Esophagus squamous epithelium (tissue), 5 donors: ENCODE data around the gene SYTL2. TPM values are rescaled to one million over a fixed set of nuclear protein-coding genes. Genes with fewer than 3 reads are reported as not detected.

Source experiments
- DNase-seq: peaks from one replicate; lab custom pipeline; 2025; lab: John Stamatoyannopoulos, UW
- H3K27ac ChIP-seq, 4 donors: fragments of 200-600 bp; sonication (generic); one replicate each; pipeline ENCODE4 v1.5.1; 2016 to 2019; ENCODE audit warnings: mild to moderate bottlenecking in 1 of 4
- H3K27me3 ChIP-seq, 4 donors: fragments of 200-600 bp; sonication (generic); 1 replicate in 3 of 4; 2 replicates in 1 of 4; pipeline versions ENCODE4 v1.5.1 to v1.6.0; 2017 to 2021; ENCODE audit warnings: antibody characterized with exemption in 1 of 4
- H3K36me3 ChIP-seq, 3 donors: fragments of 200-600 bp; sonication (generic); one replicate each; pipeline ENCODE4 v1.5.1; 2016 to 2019
- H3K4me1 ChIP-seq, 3 donors: fragments of 200-600 bp; sonication (generic); one replicate each; pipeline ENCODE4 v1.5.1; 2017 to 2019
- H3K4me3 ChIP-seq, 4 donors: fragments of 200-600 bp; sonication (generic); 1 replicate in 3 of 4; 2 replicates in 1 of 4; pipeline ENCODE4 v1.5.1; 2016 to 2019; ENCODE audit warnings: mild to moderate bottlenecking in 2 of 4, moderate library complexity in 1 of 4
- H3K9me3 ChIP-seq, 3 donors: fragments of 200-600 bp; sonication (generic); one replicate each; pipeline ENCODE4 v1.5.1; 2016 to 2019
- POLR2A ChIP-seq, 4 donors: fragments of 450-650 bp; IDR thresholded peaks; one replicate each; pipeline ENCODE4 v1.6.1; 2017; ENCODE audit warnings: antibody characterized with exemption in 4 of 4, mild to moderate bottlenecking in 4 of 4, moderate library complexity in 3 of 4
- WGBS, 2 donors: methylation state at CpG; one replicate each; pipeline ENCODE4 v1.1.5; 2018; 5-methylcytosine and 5-hydroxymethylcytosine counted together
- intact Hi-C: fragments of 100-400 bp; cut with DNase I; formaldehyde crosslinking; loops from one replicate; pipeline ENCODE4 v1.15.0; 2022
- total RNA-seq, 4 donors: library from RNA; depleted of rRNA; stranded (reverse); fragments of >200 nt; gene quantifications; one replicate each; pipeline ENCODE4 v1.1.0, GENCODE V29; 2016
- TF ChIP-seq, protein P1 (sequence below), 6 experiments: fragments of 450-650 bp in 4 of 6; fragments of 200-600 bp in 2 of 6; sonication (generic) in 2 of 6; IDR thresholded peaks; one replicate each; pipeline ENCODE4 v1.5.1; 2016 to 2019; ENCODE audit warnings: antibody characterized with exemption in 6 of 6, mild to moderate bottlenecking in 4 of 6, moderate library complexity in 4 of 6
- donor health status: DM: yes; HTN: yes; CAD: no.

Gene SYTL2
- total RNA-seq, 4 donors from 2014 or later = 8.8 to 16.0 (median 9.2) TPM

DNA sequence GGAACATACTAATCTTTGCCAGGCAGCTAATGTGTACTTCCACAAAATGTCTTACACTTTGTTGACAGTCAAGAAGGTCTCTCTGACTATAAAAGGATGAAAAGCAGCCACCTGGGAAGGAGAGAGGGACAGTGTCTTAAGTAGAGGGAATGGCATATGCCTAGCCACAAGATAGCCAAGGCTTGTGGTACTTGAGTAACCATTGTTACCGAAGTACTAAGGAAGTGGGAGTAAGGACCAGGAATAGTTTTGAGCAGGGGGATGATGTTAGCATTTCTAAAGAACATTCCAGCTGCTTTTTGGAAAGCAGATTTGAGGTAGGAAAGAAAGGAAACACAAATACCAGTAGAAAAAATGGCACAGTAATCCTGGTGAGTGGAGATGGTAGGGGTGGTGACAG lies 159.8 kb downstream of the SYTL2 start:
- WGBS, 2 donors = 84 to 95% methylated on average over 1 of the region's 1 CpG
- H3K9me3 ChIP-seq = no peaks in the 10 kb centered on the region
- TF ChIP-seq, protein P1, sequence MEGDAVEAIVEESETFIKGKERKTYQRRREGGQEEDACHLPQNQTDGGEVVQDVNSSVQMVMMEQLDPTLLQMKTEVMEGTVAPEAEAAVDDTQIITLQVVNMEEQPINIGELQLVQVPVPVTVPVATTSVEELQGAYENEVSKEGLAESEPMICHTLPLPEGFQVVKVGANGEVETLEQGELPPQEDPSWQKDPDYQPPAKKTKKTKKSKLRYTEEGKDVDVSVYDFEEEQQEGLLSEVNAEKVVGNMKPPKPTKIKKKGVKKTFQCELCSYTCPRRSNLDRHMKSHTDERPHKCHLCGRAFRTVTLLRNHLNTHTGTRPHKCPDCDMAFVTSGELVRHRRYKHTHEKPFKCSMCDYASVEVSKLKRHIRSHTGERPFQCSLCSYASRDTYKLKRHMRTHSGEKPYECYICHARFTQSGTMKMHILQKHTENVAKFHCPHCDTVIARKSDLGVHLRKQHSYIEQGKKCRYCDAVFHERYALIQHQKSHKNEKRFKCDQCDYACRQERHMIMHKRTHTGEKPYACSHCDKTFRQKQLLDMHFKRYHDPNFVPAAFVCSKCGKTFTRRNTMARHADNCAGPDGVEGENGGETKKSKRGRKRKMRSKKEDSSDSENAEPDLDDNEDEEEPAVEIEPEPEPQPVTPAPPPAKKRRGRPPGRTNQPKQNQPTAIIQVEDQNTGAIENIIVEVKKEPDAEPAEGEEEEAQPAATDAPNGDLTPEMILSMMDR (IDR thresholded peaks at IDR 0.05) = no peak
- no peak for TF ChIP-seq POLR2A (IDR thresholded peaks at IDR 0.05)
- peaks cover 0 to 35% (median 0%) of the 10 kb centered on the region in 3 donors for H3K36me3 ChIP-seq
- DNase-seq = no peak
- no peak overlapping the region for H3K4me3 ChIP-seq
- peaks cover 0 to 27% (median 17%) of the 10 kb centered on the region in 3 donors for H3K4me1 ChIP-seq
- no peak overlapping the region for H3K27ac ChIP-seq
- intact Hi-C loops = no loop called here
- no peaks in the 10 kb centered on the region for H3K27me3 ChIP-seq

DNA sequence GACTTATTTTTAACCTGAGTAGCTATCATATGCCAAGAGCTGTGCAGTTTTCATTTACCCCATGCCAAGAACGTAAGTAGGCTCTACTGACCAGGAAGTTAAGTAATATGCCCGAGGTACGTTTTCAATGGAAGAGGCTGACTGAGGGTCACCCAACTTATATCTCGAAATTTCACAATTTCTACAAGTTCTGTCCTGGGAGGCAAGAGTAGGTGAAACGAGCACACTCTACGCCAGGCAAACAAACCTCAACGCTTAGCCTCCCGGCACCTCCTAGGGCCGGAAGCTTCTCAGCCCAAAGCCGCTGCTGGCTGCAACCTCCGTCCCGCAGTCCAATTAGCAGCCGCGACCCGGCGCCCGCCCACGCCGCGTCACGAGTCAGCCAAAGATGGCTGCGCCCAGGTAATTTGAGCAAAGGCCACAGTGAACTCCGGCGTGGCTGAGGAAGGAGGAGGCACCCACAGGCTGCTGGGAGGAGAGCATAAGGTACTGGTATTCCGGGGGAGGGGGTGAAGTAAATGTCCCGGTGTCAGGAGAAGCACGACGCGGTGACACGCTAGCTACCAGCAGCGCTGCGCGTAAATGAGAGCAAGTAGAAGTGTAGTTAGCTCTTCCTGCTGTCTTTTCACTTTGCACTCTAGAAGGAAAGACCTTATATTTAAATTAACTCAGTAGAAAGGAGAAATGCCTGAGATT lies 163.2 kb downstream of the SYTL2 start, which contains the start of gene TMEM126A:
TSS of gene TMEM126A (plus strand) at position 364 of the 696 bp plus-strand sequence. CDS start 2,289 bp downstream, outside the sequence.
- Histone ChIP-seq H3K27me3 (peaks cover 0 to 10% (median 0%) of the 10 kb centered on the region in 4 donors), H3K27ac (peak within 1 kb of the TSS; percentile 80 to 87 (median 84)), H3K4me1 (peaks cover 0 to 23% (median 17%) of the 10 kb centered on the region in 3 donors), H3K9me3 (no peaks in the 10 kb centered on the region), H3K4me3 (peak within 1 kb of the TSS; percentile 52 to 83 (median 62)), H3K36me3 (peaks cover 0 to 13% (median 0%) of the 10 kb centered on the region in 3 donors)
- WGBS, 2 donors = 0% methylated on average over 25 to 32 of the region's 33 CpGs
- TF ChIP-seq, protein P1 (IDR thresholded peaks at IDR 0.05) = no peak
- peak in 3 of 4 donors; percentile 60 to 67 (median 64) for TF ChIP-seq POLR2A (IDR thresholded peaks at IDR 0.05)
- peak; percentile 51 for DNase-seq
- intact Hi-C loops = no loop called here

DNA sequence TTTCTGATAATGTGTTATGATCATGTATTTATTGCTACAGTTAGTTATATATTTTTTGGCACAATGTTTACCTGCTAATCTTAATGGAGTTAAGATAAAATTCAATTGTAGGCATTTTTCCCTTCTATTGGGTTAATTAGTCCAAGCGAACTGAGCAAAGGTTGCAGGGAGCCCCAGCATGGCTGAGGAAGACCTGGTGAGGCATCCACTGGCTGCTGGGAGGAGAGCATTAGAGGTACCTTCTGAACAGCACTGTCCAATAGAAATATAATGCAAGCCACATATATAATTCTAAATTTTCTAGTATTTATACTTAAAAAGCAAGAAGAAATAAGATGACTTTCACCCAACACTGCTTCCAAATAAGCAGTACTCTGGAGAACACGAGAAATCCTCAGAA lies 163.9 kb downstream of the SYTL2 start:
- no peaks in the 10 kb centered on the region for H3K9me3 ChIP-seq
- DNase-seq = no peak
- H3K4me3 ChIP-seq = peak overlapping the region; percentile 52 to 83 (median 62)
- H3K27ac ChIP-seq = peak overlapping the region; percentile 80 to 87 (median 84)
- WGBS, 2 donors = 18 to 42% methylated on average over 2 of the region's 2 CpGs
- H3K36me3 ChIP-seq = peaks cover 0 to 7% (median 0%) of the 10 kb centered on the region in 3 donors
- H3K4me1 ChIP-seq = peaks cover 0 to 23% (median 17%) of the 10 kb centered on the region in 3 donors
- H3K27me3 ChIP-seq = peaks cover 0 to 13% (median 0%) of the 10 kb centered on the region in 4 donors
- TF ChIP-seq POLR2A (IDR thresholded peaks at IDR 0.05) = no peak
- TF ChIP-seq, protein P1 (IDR thresholded peaks at IDR 0.05) = no peak
- intact Hi-C loops = no loop called here

Other genes starting within 250 kb of the SYTL2 start
- gene DLG2, start 183.8 kb downstream of the SYTL2 start, total RNA-seq = 10 to 100 TPM in 3 of 4 donors, 1 to 10 TPM in 1; 2.9 to 27.7 (median 12.6) TPM
- gene TMEM126B, start 182.5 kb downstream of the SYTL2 start, total RNA-seq = 10 to 100 TPM; 13.6 to 43.0 (median 38.7) TPM
- gene TMEM126A, start 163.2 kb downstream of the SYTL2 start, total RNA-seq = 10 to 100 TPM in 3 of 4 donors, 1 to 10 TPM in 1; 6.8 to 38.3 (median 25.7) TPM
- gene CREBZF, start 146.0 kb downstream of the SYTL2 start, total RNA-seq = 10 to 100 TPM; 14.8 to 67.3 (median 27.6) TPM
- gene CCDC89, start 124.9 kb downstream of the SYTL2 start, total RNA-seq = 1 to 10 TPM in 2 of 4 donors, under 1 TPM in 1, not detected in 1; 0.18 to 2.1 (median 1.1) TPM
- not detected for gene CCDC83, start 44.2 kb upstream of the SYTL2 start, total RNA-seq